Right renal cortex interstitium (tissue), 3 donors: ENCODE measurements around the gene MANF. TPM values are rescaled to one million over a fixed set of nuclear protein-coding genes. Genes with fewer than 3 reads are reported as not detected.
"Not testable (repeated sequence)": the region's sequence is repeated elsewhere in the genome, so short reads cannot be mapped to it uniquely, and the experiment has no call there.

ENCODE experiments used
- DNase-seq, 3 donors: peaks; one replicate each; pipeline ENCODE4 v3.0.0-alpha.2; 2013; ENCODE audit warnings: low read depth in 3 of 3, low spot score in 2 of 3
- polyA plus RNA-seq, 3 donors: library from polyadenylated mRNA; unstranded; fragments of 120-200 nt; gene quantifications; one replicate each; pipeline ENCODE4 v1.2.1, GENCODE V29; 2013; ENCODE audit not compliant: insufficient read length in 3 of 3

MANF gene
- polyA plus RNA-seq, 3 donors: 133 to 144 (median 138) TPM

GRCh38 chr3:51371943-51372557 is 13.0 kb upstream of the MANF start:
- DNase-seq: peak in 2 of 3 donors; percentile 51 to 53

- no peak for DNase-seq
Observed at GRCh38 chr3:51373658-51374421, 11.3 kb upstream of the MANF start.

GRCh38 chr3:51374456-51374855 is 10.6 kb upstream of the MANF start:
- DNase-seq: no peak

GRCh38 chr3:51375136-51375535 is 10.0 kb upstream of the MANF start:
- no peak for DNase-seq

- DNase-seq: no peak
Observed at GRCh38 chr3:51375571-51375970, 9.5 kb upstream of the MANF start.

- DNase-seq: no peak
Observed at GRCh38 chr3:51378065-51378464, 7.0 kb upstream of the MANF start.

GRCh38 chr3:51378726-51379125 is 6.4 kb upstream of the MANF start:
- DNase-seq: no peak

- DNase-seq: no peak
Observed at GRCh38 chr3:51379301-51379700, 5.8 kb upstream of the MANF start.

GRCh38 chr3:51379746-51380455 is 5.2 kb upstream of the MANF start:
- DNase-seq: no peak

GRCh38 chr3:51380601-51381332 is 4.3 kb upstream of the MANF start:
- no peak for DNase-seq

GRCh38 chr3:51381333-51381705 is 3.8 kb upstream of the MANF start:
- no peak for DNase-seq

- DNase-seq: no peak
Observed at GRCh38 chr3:51382076-51382745, 2.9 kb upstream of the MANF start.

- no peak for DNase-seq
Observed at GRCh38 chr3:51382947-51383578, 2.0 kb upstream of the MANF start.

GRCh38 chr3:51384055-51384725 is 901 bp upstream of the MANF start:
- peak in 1 of 3 donors; percentile 31 for DNase-seq

GRCh38 chr3:51385621-51386091 is 565 bp downstream of the MANF start:
- no peak for DNase-seq

GRCh38 chr3:51386159-51386851 is 1.2 kb downstream of the MANF start:
- no peak for DNase-seq

GRCh38 chr3:51386852-51387229 is 1.8 kb downstream of the MANF start:
- no peak for DNase-seq

GRCh38 chr3:51387281-51387680 is 2.2 kb downstream of the MANF start:
- not testable (repeated sequence) for DNase-seq
